ENCODE measurements around the gene CD300LF. TPM values are rescaled to one million over a fixed set of nuclear protein-coding genes. Genes with fewer than 3 reads are reported as not detected.

The CD300LF gene
- total RNA-seq, 6 experiments from 2014 or later: 0.44 to 2.6 (median 0.74) TPM; not detected in 1

GRCh38 chr17:74757502-74757901 lies 44.8 kb upstream of the CD300LF start:
- H3K4me3 ChIP-seq: peak overlapping the region in 1 of 3 donors; percentile 13
- H3K36me3 ChIP-seq: no peaks in the 10 kb centered on the region
- WGBS (ENCODE audit: insufficient coverage, low coverage, low lambda C conversion rate, missing lambda C conversion rate): no CpG with 5 or more reads among the region's 3 CpGs
- ATAC-seq: no peak
- no peak for DNase-seq
- peaks cover 2 to 94% (median 50%) of the 10 kb centered on the region in 4 donors for H3K4me1 ChIP-seq
- TF ChIP-seq POLR2A (IDR thresholded peaks at IDR 0.05) (no peak), CTCF (IDR thresholded peaks at IDR 0.05) (no peak)
- no peaks in the 10 kb centered on the region for H3K27me3 ChIP-seq
- intact Hi-C loops (cut with DNase I): no loop called here
- peak overlapping the region in 2 of 3 donors; percentile 44 for H3K27ac ChIP-seq
- no peaks in the 10 kb centered on the region for H3K9me3 ChIP-seq

GRCh38 chr17:74756891-74757290 lies 44.2 kb upstream of the CD300LF start:
- 50% methylated on average over 3 of the region's 3 CpGs for WGBS (ENCODE audit: insufficient coverage, low coverage, low lambda C conversion rate, missing lambda C conversion rate)
- ATAC-seq: no peak
- Histone ChIP-seq H3K4me3 (no peak overlapping the region), H3K36me3 (no peaks in the 10 kb centered on the region), H3K27ac (peak overlapping the region in 1 of 3 donors; percentile 44), H3K4me1 (peaks cover 2 to 95% (median 50%) of the 10 kb centered on the region in 4 donors), H3K9me3 (no peaks in the 10 kb centered on the region), H3K27me3 (no peaks in the 10 kb centered on the region)
- DNase-seq: no peak
- intact Hi-C loops (cut with DNase I): no loop called here
- TF ChIP-seq CTCF (IDR thresholded peaks at IDR 0.05) (no peak), POLR2A (IDR thresholded peaks at IDR 0.05) (no peak)

- H3K27me3 ChIP-seq: no peaks in the 10 kb centered on the region
- TF ChIP-seq CTCF (IDR thresholded peaks at IDR 0.05) (no peak), POLR2A (IDR thresholded peaks at IDR 0.05) (no peak)
- no peak for ATAC-seq
- peaks cover 0 to 92% (median 46%) of the 10 kb centered on the region in 4 donors for H3K4me1 ChIP-seq
- H3K4me3 ChIP-seq: no peak overlapping the region
- no peak for DNase-seq
- intact Hi-C loops (cut with DNase I): no loop called here
- WGBS (ENCODE audit: insufficient coverage, low coverage, low lambda C conversion rate, missing lambda C conversion rate): 67% methylated on average over 1 of the region's 8 CpGs
- H3K36me3 ChIP-seq: no peaks in the 10 kb centered on the region
- no peak overlapping the region for H3K27ac ChIP-seq
- H3K9me3 ChIP-seq: no peaks in the 10 kb centered on the region
Measured at GRCh38 chr17:74755533-74755932, 42.8 kb upstream of the CD300LF start.

- ATAC-seq (no peak), DNase-seq (no peak)
- Histone ChIP-seq H3K4me3 (no peak overlapping the region), H3K36me3 (no peaks in the 10 kb centered on the region), H3K27me3 (no peaks in the 10 kb centered on the region), H3K9me3 (no peaks in the 10 kb centered on the region), H3K27ac (no peak overlapping the region), H3K4me1 (peaks cover 0 to 85% (median 42%) of the 10 kb centered on the region in 4 donors)
- no peak for TF ChIP-seq CTCF (IDR thresholded peaks at IDR 0.05)
- TF ChIP-seq POLR2A (IDR thresholded peaks at IDR 0.05): no peak
- WGBS (ENCODE audit: insufficient coverage, low coverage, low lambda C conversion rate, missing lambda C conversion rate): no CpG with 5 or more reads among the region's 3 CpGs
- intact Hi-C loops (cut with DNase I): no loop called here
Measured at GRCh38 chr17:74754832-74755231, 42.1 kb upstream of the CD300LF start.
